ENCODE results near the gene UTF1. TPM values are rescaled to one million over a fixed set of nuclear protein-coding genes. Genes with fewer than 3 reads are reported as not detected.

The UTF1 gene
- total and polyA plus RNA-seq, 2 donors (not counting 1 experiment from before 2014, with no cell fraction given), result 0.10 to 0.25 TPM

DNA sequence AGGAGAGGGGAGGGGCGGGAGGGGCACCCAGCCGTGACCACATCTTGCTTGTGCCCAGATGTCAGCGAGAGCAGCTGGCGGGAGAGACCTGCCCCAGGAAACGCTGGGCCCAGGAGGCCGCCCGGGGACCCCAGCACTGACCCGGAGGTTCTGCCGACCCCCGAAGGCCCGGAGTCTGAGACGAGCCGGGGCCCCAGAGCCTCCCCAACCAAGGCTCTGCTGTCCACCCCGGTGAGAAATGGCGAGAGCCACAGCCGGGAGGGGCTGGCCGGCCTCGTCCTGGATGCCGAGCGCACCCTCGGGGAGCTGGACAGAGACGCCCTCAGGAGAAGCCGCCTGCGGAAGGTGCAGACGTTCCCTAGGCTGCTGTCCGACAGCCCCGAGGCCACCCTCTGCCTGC, 44.1 kb upstream of the UTF1 start:
- ATAC-seq (ENCODE audit: low read depth), result no peak
- Histone ChIP-seq H2AFZ (ENCODE audit: insufficient read depth, low read depth, low read length, poor library complexity, severe bottlenecking) (no peak overlapping the region), H3K4me1 (ENCODE audit: control insufficient read depth in 2 of 2, insufficient read depth in 2 of 2, low read length in 2 of 2) (no peaks in the 10 kb centered on the region), H4K20me1 (ENCODE audit: control insufficient read depth, insufficient read depth, low read length, poor library complexity, severe bottlenecking) (no peaks in the 10 kb centered on the region), H3K27ac (ENCODE audit: low read length in 2 of 2) (no peak overlapping the region), H3K4me2 (replicated peaks; ENCODE audit: low read depth, low read length, poor library complexity, severe bottlenecking) (no peak overlapping the region), H3K36me3 (replicated peaks in 1 of 2; ENCODE audit: control extremely low read depth in 1 of 2, control insufficient read depth in 1 of 2, extremely low read depth in 1 of 2, insufficient read depth in 2 of 2, low read length in 1 of 2) (no peaks in the 10 kb centered on the region), H3K9ac (ENCODE audit: low read length) (no peak overlapping the region), H3K27me3 (replicated peaks in 1 of 4; ENCODE audit: control extremely low read depth in 1 of 4, control insufficient read depth in 3 of 4, insufficient read depth in 4 of 4, low read length in 3 of 4) (peaks cover 0 to 2% (median 0%) of the 10 kb centered on the region in 4 experiments), H3K9me3 (ENCODE audit: control extremely low read depth in 1 of 3, control insufficient read depth in 2 of 3, insufficient read depth in 1 of 3, low read length in 2 of 3) (peaks cover 0 to 10% (median 0%) of the 10 kb centered on the region in 3 donors), H3K79me2 (ENCODE audit: control insufficient read depth, insufficient read depth, low read length) (no peaks in the 10 kb centered on the region), H3K4me3 (ENCODE audit: control extremely low read depth in 1 of 5, extremely low read depth in 1 of 5, insufficient read depth in 1 of 5, low read depth in 2 of 5, low read length in 4 of 5) (no peak overlapping the region)
- no peak overlapping the region for H3K27ac Mint-ChIP-seq
- H3K4me3 Mint-ChIP-seq, result no peak overlapping the region
- no peaks in the 10 kb centered on the region for H3K27me3 Mint-ChIP-seq
- intact Hi-C loops (cut with micrococcal nuclease), result no loop called here
- H3K9me3 Mint-ChIP-seq (ENCODE audit: insufficient read depth), result no peaks in the 10 kb centered on the region
- ChIA-PET CTCF (no interaction called here), POLR2A (no interaction called here)
- 84% methylated on average over 26 of the region's 27 CpGs for WGBS (ENCODE audit: insufficient coverage)
- H3K4me1 Mint-ChIP-seq, result no peaks in the 10 kb centered on the region
- no peak for DNase-seq
- TF ChIP-seq, protein P1, sequence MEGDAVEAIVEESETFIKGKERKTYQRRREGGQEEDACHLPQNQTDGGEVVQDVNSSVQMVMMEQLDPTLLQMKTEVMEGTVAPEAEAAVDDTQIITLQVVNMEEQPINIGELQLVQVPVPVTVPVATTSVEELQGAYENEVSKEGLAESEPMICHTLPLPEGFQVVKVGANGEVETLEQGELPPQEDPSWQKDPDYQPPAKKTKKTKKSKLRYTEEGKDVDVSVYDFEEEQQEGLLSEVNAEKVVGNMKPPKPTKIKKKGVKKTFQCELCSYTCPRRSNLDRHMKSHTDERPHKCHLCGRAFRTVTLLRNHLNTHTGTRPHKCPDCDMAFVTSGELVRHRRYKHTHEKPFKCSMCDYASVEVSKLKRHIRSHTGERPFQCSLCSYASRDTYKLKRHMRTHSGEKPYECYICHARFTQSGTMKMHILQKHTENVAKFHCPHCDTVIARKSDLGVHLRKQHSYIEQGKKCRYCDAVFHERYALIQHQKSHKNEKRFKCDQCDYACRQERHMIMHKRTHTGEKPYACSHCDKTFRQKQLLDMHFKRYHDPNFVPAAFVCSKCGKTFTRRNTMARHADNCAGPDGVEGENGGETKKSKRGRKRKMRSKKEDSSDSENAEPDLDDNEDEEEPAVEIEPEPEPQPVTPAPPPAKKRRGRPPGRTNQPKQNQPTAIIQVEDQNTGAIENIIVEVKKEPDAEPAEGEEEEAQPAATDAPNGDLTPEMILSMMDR (IDR thresholded peaks at IDR 0.05), result no peak
- TF ChIP-seq EZH2 (IDR thresholded peaks at IDR 0.05; ENCODE audit: borderline replicate concordance, insufficient read depth, low read depth, low read length, poor library complexity, severe bottlenecking), result no peak

- ChIA-PET CTCF (interaction anchor here (1.5 kb wide), 1 partner anchor 43 kb away, joined by 3 read pairs; no protein-coding TSS in a partner anchor), POLR2A (no interaction called here)
- Histone ChIP-seq H3K4me3 (ENCODE audit: control extremely low read depth in 1 of 5, extremely low read depth in 1 of 5, insufficient read depth in 1 of 5, low read depth in 2 of 5, low read length in 4 of 5) (no peak overlapping the region), H3K9ac (ENCODE audit: low read length) (no peak overlapping the region), H3K4me1 (ENCODE audit: control insufficient read depth in 2 of 2, insufficient read depth in 2 of 2, low read length in 2 of 2) (no peaks in the 10 kb centered on the region), H3K9me3 (ENCODE audit: control extremely low read depth in 1 of 3, control insufficient read depth in 2 of 3, insufficient read depth in 1 of 3, low read length in 2 of 3) (peaks cover 0 to 11% (median 0%) of the 10 kb centered on the region in 3 donors), H3K27ac (ENCODE audit: low read length in 2 of 2) (no peak overlapping the region), H3K4me2 (replicated peaks; ENCODE audit: low read depth, low read length, poor library complexity, severe bottlenecking) (no peak overlapping the region), H3K27me3 (replicated peaks in 1 of 4; ENCODE audit: control extremely low read depth in 1 of 4, control insufficient read depth in 3 of 4, insufficient read depth in 4 of 4, low read length in 3 of 4) (no peaks in the 10 kb centered on the region), H3K79me2 (ENCODE audit: control insufficient read depth, insufficient read depth, low read length) (no peaks in the 10 kb centered on the region), H4K20me1 (ENCODE audit: control insufficient read depth, insufficient read depth, low read length, poor library complexity, severe bottlenecking) (no peaks in the 10 kb centered on the region), H2AFZ (ENCODE audit: insufficient read depth, low read depth, low read length, poor library complexity, severe bottlenecking) (no peak overlapping the region), H3K36me3 (replicated peaks in 1 of 2; ENCODE audit: control extremely low read depth in 1 of 2, control insufficient read depth in 1 of 2, extremely low read depth in 1 of 2, insufficient read depth in 2 of 2, low read length in 1 of 2) (no peaks in the 10 kb centered on the region)
- Mint-ChIP-seq H3K27me3 (no peaks in the 10 kb centered on the region), H3K4me1 (no peaks in the 10 kb centered on the region), H3K9me3 (ENCODE audit: insufficient read depth) (no peaks in the 10 kb centered on the region), H3K27ac (no peak overlapping the region), H3K4me3 (no peak overlapping the region)
- intact Hi-C loops (cut with micrococcal nuclease), result no loop called here
- ATAC-seq (ENCODE audit: low read depth) (no peak), DNase-seq (no peak)
- WGBS (ENCODE audit: insufficient coverage), result 85% methylated on average over 27 of the region's 34 CpGs
- TF ChIP-seq, protein P1 (IDR thresholded peaks at IDR 0.05), result no peak
- no peak for TF ChIP-seq EZH2 (IDR thresholded peaks at IDR 0.05; ENCODE audit: borderline replicate concordance, insufficient read depth, low read depth, low read length, poor library complexity, severe bottlenecking)
Measured at GRCh38 chr10:133186416-133187090, 43.5 kb upstream of the UTF1 start.
